ENCODE measurements around the gene STIP1.

The STIP1 gene

DNA sequence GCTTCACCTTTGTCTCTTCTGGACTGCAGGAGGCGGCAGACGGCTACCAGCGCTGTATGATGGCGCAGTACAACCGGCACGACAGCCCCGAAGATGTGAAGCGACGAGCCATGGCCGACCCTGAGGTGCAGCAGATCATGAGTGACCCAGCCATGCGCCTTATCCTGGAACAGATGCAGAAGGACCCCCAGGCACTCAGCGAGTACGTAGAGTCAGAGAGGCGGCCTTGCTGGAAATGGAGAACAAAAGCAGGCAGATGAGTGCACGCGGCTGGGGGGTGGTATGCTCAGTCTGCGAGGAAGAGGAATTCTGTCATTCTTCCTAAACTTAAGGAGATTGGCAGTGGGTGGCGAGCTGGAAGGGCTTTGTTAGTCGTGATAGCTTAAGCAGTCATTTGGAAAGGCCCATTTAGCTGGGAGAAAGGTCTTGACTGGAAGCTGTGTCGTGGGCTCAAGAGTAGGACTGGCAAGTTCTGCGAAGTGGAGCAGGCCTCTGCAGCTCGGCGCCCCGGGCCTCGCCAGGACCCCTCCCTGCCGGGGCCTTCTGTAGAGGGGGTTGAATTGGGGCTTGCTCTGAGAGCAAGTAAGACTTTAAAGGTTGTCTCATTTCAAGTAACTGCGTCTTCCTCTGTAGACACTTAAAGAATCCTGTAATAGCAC lies 17.6 kb downstream of the STIP1 start:
- DNase-seq: no peak

DNA sequence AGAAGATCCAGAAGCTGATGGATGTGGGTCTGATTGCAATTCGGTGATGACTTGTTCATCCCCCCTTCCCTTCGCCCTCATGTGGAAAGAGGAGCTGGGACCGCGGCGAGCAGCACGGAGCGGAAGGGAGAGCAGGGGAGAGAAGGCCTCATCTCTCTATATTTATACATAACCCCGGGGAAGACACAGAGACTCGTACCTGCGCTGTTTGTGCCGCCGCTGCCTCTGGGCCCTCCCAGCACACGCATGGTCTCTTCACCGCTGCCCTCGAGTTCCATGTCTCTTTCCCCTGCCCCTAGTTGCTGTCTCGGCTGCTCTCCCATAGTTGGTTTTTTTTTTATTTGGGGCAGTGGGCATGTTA lies 18.1 kb downstream of the STIP1 start:
- DNase-seq: no peak

DNA sequence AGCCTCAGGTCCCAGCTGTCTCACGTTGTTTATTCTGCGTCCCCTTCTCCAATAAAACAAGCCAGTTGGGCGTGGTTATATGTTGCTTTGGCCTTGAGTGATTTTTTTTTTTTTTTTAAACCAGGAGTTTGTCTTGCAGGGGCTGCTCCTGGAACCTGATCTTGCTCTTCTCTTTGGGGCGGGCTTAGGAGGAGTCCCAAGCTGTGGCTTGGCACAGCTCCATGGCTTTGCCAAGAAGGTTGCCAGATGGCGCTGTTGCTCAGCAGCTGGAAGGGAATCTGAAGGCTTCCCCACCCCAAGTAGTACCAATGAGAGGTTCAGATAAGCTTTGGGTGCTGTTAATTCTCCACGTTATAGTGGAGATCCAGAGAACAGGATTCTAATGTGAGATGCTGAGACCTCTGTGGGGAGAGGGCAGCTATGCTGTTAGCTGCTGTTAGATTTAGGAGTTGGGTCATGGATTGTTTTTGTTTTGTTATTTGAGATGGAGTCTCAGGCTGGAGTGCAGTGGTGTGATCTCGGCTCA lies 18.6 kb downstream of the STIP1 start:
- DNase-seq: peak; percentile 88

DNA sequence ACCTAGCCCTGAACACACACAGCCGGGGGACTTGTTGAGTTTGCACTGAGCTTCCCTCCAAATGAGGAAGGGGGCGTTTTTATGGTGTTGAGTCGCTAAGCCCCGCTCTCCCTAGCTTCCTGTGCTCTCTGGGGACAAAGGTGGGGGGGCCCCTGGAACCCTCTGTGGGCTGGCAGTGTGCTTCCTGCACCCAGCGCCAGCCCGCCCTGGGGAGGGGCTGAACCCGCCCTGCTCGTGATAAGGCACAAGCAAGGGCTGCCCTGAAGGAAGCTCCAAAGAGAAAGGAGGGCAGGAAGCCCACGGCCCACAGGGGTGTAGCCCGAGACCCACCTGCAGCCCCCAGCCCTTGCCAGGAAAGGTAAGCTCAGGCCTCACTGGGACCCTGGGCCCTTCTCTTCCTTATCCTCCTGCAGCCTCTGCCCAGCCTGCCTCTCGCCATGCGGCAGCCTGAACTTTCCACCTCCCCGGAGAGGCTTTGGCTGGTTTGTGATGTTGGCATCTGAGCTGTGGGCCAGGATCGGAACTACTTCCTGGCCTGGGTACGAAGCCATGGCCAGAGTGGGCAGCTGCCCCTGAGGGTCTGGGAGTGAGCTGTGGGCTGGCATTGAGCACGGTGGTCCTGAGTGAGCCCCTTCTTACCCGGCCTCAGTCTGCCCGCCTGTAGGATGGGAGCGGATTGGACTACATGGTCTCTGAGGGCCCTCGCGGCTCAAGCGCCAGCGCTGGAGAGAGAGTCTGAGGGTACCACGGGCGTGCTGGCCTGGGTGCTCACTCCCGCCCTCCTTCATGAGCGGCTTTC lies 20.7 kb downstream of the STIP1 start, which contains the start of gene FERMT3:
FERMT3 (plus strand) TSS at position 265 of the 799 bp plus-strand sequence. CDS start 644 bp downstream, outside the sequence.
- DNase-seq: no peak

DNA sequence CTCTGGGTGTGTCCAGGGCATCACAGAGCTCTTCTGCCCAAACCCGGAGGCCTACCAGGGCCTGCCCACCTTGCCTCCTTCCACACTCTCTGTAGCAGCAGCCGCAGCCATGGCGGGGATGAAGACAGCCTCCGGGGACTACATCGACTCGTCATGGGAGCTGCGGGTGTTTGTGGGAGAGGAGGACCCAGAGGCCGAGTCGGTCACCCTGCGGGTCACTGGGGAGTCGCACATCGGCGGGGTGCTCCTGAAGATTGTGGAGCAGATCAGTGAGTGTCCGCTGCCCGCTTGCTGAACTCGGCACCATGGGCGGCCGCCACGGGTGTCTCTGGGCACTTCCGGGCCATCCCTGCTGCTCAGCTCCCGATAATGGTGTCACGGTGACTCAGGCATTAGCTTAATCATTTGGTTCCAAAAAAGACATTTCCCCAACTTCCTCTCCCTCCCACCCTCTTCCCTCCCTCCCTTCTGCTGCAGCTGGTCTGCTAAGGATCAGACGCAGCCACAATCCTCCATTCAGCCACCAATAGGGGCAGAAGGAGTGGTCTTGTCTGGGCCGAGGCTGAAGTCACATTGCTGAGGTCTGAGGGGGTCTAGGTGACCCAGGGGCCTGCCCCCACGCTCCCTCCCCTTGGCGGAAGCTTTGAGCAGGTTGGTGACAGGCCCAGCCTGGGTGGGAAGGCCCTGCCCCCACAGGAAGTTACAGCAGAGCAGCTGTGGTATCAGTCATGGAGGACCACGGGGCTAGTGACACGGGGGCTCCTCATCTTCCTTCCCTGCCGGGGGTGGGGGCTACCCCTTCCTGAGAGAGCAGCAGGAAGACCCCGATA lies 21.5 kb downstream of the STIP1 start:
- no peak for DNase-seq

DNA sequence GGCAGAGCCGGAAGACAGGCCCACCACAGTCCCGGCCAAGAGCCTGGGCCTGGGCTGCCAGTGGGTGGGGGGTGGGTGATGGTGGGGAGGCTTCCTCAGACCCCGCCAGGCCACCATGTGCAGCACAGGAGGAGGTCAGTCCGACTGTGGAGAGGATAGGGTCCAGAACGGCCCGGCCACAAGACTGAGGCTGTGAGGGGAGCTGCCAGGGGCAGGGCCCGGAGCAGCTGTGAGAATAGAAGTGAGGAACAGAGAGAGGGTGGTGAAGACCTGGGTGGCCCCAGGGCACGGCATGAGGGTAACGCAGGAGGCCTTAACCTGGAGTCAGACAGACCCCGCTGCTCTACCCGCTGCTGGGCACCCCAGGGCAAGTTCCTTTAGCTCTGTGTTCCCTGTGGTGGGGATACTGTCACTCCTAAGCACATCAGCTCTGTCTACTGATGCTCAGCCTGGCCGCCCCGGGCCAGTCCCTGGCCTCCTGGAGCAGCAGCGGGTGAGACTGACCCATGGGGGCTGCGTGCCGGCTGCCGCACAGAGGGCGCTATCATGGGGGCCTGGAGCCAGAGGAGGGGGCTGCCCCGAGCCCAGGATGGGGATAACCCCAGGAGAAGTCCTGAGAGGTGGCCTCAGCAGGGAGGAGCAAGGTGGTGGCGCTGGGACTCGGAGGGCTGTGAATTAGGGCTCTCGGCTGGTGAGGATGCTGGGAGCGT lies 22.3 kb downstream of the STIP1 start:
- no peak for DNase-seq

DNA sequence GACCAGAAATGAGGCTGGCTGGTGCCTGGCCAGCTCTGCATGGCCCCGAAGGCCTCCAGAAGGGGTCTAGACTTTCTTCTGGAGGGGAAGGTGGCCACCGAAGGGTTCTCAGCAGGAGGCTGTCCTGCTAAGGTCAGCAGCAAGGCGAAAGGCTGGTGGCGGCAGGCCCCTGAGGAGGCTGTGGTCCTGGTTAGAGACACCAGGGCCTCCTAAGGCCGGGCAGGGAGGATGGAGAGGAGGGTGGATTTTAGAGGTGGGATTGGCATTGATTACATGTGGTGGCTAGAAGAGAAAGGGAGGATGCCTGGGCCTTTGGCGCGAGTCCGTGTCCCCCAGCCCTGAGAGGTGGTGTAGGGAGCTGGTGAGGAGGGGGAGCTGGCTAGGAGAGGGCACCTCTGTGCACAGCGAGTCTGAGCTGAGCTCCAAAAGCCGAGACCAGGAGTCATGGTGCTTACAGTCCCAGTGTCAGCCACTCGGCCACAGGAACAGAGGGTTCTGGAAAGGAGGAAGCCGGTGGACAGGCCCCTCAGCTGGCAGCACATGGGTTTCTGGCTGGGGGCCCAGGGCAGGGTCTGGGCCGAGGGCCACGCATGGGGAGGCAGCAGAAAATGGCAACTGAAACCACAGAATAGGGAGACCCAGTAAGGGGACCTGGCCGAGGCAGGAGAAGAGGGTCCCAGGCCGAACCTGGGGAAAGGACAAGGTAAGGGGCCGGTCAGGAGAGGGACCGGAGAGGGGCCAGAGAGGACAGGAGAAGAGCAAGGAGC lies 23.0 kb downstream of the STIP1 start:
- no peak for DNase-seq

DNA sequence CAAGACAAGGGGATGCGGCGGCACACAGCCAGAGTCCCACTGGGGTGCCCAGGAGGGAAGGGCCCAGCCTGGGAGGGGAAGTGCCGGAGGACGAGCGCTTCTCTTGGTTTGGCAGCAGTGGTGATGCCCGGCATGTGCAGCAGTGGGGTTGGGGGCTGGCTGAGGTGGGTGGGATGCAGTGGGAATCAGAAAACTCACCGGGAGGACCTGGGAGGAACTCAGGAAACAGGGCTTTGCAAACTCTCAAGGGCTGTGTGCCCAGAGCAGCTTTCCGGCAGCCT lies 23.5 kb downstream of the STIP1 start:
- DNase-seq: no peak

DNA sequence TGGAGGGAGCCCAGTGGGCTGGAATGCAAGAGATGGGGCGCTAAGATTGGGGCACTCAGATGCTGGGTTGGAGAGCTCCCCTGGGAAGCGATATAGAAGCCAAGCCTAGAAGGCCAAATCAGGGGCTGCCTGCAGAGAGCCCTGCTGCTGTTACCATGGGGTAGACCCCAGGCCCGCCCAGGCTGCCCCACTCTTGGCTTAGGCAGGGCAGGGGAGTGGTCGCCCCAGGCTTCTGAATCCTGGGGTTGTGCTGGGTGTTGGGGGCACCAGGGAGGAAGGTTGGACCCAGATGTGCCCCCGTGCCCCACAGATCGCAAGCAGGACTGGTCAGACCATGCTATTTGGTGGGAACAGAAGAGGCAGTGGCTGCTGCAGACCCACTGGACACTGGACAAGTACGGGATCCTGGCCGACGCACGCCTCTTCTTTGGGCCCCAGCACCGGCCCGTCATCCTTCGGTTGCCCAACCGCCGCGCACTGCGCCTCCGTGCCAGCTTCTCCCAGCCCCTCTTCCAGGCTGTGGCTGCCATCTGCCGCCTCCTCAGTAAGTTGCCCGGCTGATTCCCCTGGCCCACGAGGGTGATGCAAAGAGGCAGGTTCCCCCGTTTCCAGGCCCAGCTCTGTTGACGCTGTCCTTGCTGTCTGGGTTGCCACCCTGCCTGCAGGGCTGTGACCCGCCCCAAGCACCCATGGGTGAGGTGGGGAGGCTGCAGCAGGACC lies 24.5 kb downstream of the STIP1 start:
- no peak for DNase-seq

DNA sequence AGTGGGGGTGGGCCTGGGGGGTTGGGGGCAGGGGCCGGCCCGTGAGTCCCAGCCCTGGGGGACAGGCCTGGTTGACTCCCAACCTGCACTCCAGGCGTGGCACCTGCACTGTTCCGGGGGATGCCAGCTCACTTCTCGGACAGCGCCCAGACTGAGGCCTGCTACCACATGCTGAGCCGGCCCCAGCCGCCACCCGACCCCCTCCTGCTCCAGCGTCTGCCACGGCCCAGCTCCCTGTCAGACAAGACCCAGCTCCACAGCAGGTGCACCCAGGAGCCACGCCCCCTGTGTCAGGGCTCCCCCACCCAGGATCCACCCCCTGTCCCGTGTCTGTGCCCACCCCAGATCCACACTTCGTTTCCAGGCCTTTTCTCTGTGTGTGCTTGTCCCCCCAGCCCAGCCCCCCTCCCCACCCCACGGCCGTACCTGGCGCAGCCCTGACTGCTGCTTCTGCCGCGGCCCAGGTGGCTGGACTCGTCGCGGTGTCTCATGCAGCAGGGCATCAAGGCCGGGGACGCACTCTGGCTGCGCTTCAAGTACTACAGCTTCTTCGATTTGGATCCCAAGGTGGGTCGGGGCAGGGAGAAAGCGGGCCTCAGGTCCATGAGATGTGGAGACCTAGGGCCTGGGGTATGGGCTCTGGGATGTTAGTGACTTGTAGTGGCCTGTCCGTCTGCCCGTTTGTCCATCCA lies 25.4 kb downstream of the STIP1 start:
- no peak for DNase-seq

DNA sequence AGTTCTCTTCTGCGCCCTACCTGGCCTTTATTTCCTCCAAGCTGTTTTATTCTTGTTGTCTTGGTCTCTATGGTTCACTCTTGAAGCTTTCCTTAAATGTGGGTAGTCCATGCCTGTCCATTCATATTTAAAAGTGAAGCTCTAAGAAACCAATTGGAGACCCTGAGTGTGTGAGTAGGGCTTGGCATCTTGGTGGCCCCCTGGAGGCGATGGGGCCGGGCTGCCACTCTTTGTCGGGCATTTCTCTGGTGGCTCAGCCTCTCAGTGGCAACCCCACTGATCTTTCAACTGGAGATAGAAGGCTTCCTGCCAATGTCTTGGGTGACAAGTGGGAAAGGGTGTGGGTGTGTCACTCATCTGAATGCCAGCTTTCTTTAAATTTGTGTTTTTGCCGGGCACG lies 30.9 kb downstream of the STIP1 start:
- DNase-seq: no peak

DNA sequence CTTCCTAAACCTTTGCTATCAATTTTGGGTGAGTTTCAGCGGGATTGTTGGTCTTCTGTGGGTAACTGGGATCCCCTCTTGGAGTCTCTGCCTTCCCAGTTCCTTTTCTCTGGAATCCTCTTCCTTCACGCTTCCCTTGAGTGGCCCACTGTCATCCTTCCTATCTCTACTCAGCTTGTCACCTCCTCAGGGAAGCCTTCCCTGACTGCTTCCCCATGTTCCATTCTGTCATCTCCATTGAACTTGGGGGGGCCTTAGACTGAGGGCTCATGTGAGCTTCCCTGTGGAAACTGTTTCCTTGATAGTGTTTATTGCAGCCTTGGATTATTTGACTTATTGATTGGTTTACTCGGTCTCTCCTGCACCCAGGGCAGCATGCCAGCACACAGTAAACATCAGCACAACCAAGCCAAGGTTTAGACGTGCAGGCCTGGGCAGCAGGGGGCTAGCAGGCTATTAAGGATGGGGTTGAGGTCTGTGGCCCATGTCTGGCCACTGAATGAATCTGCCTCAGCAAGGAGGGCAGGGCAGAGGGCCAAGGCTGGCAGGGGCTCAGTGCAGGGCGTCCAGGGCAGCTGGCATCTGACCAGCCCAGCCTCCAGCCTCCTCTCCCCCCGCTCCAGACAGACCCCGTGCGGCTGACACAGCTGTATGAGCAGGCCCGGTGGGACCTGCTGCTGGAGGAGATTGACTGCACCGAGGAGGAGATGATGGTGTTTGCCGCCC lies 32.8 kb downstream of the STIP1 start:
- no peak for DNase-seq

DNA sequence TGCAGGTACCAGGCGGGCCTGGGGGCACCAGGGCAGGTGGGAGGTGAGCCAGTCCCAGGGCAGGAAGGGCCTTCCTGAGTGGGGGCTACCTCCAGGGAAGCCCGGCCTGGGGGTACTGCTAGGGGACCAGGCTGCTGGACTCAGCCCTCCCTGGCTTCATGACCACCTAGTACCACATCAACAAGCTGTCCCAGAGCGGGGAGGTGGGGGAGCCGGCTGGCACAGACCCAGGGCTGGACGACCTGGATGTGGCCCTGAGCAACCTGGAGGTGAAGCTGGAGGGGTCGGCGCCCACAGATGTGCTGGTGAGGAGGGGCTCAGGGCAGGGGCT lies 33.3 kb downstream of the STIP1 start:
- no peak for DNase-seq

DNA sequence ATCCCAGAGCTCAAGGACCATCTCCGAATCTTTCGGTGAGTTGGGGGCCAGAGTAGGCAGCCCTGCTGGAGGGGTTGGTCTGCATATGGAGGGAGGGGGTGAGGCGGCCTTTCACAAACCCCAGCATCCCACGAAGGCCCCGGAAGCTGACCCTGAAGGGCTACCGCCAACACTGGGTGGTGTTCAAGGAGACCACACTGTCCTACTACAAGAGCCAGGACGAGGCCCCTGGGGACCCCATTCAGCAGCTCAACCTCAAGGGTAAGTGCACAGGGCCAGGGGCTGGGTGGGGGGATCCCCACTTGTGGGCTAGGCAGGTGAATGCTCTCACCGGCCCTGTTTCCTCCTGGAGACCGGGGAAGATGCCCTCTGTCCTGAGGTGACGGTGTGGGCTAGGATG lies 33.8 kb downstream of the STIP1 start:
- no peak for DNase-seq

DNA sequence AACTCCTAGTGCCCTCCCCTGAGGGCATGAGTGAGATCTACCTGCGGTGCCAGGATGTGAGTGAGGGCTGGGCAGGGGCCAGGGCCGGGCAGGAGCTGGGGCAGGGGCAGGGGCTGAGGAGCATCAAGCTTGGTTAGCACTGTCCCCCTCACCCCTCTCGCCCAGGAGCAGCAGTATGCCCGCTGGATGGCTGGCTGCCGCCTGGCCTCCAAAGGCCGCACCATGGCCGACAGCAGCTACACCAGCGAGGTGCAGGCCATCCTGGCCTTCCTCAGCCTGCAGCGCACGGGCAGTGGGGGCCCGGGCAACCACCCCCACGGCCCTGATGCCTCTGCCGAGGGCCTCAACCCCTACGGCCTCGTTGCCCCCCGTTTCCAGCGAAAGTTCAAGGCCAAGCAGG lies 34.3 kb downstream of the STIP1 start:
- no peak for DNase-seq

DNA sequence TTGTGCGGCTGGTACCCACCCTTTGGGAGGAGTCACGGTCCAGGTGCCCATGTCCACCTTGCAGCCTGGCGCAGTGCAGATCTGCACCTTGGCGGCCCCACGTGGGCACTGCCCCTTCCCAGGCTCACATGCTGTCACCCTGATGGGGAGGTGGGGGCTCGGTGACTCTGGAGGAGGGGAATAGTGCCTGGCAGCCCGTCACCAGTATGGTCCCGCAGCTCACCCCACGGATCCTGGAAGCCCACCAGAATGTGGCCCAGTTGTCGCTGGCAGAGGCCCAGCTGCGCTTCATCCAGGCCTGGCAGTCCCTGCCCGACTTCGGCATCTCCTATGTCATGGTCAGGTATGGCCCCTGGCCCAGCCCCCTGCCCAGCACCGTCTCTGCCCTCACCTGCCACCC lies 34.8 kb downstream of the STIP1 start:
- DNase-seq: no peak

DNA sequence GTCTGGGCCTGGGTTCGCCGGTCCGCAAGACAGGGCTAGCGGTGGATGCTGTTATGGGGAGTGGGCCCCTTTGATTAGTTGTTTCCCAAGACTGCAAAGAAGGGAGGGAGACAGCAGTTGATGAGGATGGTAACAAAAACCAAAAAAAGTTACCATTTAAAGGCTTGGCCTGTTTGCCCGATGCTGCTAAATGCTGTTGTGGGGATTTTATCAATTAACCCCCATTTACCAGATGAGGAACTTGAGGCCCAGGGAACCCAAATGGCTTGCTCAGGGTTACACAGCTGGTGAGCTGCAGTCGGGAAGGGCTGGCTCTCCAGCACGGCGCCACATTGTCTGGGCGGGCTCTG lies 36.7 kb downstream of the STIP1 start:
- DNase-seq: no peak

DNA sequence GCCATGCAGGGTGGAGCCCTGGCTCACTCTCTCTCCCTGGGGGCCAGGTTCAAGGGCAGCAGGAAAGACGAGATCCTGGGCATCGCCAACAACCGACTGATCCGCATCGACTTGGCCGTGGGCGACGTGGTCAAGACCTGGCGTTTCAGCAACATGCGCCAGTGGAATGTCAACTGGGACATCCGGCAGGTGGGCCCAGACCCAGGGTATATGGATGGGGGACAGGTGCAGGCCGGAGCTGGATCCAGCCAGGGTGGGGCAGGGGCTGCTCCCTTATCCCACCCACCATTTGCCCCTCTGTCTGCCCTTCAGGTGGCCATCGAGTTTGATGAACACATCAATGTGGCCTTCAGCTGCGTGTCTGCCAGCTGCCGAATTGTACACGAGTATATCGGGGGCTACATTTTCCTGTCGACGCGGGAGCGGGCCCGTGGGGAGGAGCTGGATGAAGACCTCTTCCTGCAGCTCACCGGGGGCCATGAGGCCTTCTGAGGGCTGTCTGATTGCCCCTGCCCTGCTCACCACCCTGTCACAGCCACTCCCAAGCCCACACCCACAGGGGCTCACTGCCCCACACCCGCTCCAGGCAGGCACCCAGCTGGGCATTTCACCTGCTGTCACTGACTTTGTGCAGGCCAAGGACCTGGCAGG lies 37.2 kb downstream of the STIP1 start:
- no peak for DNase-seq

DNA sequence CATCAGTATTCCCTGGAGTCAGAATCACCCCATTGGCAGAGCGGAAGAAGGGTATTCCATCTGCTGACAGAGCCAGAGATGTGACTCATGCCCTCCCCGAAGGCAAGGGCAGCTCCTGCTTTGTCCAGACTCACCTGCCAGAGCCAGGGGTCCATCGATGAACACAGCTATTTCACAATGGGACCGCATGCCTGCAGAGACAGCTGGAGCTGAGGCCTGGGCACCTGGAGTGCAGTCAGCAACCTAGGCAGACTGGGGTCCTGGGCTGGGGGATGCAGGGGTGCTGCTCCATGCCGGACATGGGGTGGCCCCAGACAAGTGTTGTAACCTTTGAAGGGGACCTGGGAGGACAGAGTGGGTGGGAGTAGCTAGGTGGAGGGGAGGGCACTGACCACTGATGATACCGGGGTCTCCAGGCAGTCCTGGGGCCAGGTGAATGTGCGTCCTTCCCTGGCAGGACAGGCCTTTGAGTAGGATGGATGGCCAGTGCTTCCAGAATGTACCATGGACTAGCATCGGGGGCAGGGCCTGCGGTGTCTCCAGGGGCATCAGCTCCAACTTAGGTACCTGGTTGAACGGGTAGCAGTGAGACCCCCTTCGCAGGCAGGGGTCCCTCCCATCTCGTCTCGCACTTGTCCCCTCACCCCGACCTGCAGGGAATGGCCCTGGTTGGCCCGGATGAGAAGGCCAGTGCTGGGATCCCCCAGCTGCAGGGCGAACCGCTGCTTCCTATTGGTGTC lies 38.4 kb downstream of the STIP1 start:
- no peak for DNase-seq
